ENCODE results near the gene EPS8.

The EPS8 gene

GRCh38 chr12:15597125-15597830 lies 191.9 kb downstream of the EPS8 start:
- DNase-seq: no peak

GRCh38 chr12:15596174-15596573 lies 193.0 kb downstream of the EPS8 start:
- no peak for DNase-seq

- no peak for DNase-seq
Measured at GRCh38 chr12:15592934-15593333, 196.3 kb downstream of the EPS8 start.

- DNase-seq: no peak
Measured at GRCh38 chr12:15591811-15592210, 197.4 kb downstream of the EPS8 start.

- DNase-seq: peak; percentile 4
Measured at GRCh38 chr12:15590180-15590826, 198.9 kb downstream of the EPS8 start.

GRCh38 chr12:15589328-15590032 lies 199.7 kb downstream of the EPS8 start:
- no peak for DNase-seq

- DNase-seq: no peak
Measured at GRCh38 chr12:15584366-15585041, 204.7 kb downstream of the EPS8 start.

- DNase-seq: no peak
Measured at GRCh38 chr12:15583804-15584203, 205.4 kb downstream of the EPS8 start.

- DNase-seq: no peak
Measured at GRCh38 chr12:15581006-15581405, 208.2 kb downstream of the EPS8 start.

GRCh38 chr12:15580431-15580830 lies 208.8 kb downstream of the EPS8 start:
- peak; percentile 3 for DNase-seq

GRCh38 chr12:15575671-15576541 lies 213.3 kb downstream of the EPS8 start:
- DNase-seq: no peak

- DNase-seq: no peak
Measured at GRCh38 chr12:15574353-15574752, 214.8 kb downstream of the EPS8 start.
